ENCODE measurements around the gene PLEKHM1. TPM values are rescaled to one million over a fixed set of nuclear protein-coding genes. Genes with fewer than 3 reads are reported as not detected.
"Not testable (repeated sequence)": the region's sequence is repeated elsewhere in the genome, so short reads cannot be mapped to it uniquely, and the experiment has no call there.

Gene PLEKHM1
- total and polyA plus RNA-seq, 4 donors, result 6.2 to 15.8 (median 8.5) TPM

GRCh38 chr17:45451131-45451530 is 39.4 kb downstream of the PLEKHM1 start:
- WGBS, result 98% methylated on average over 8 of the region's 8 CpGs
- Histone ChIP-seq H3K4me1 (ENCODE audit: control insufficient read depth in 4 of 4, insufficient read depth in 4 of 4, low read length in 3 of 4) (peaks cover 0 to 16% (median 6%) of the 10 kb centered on the region in 4 donors), H3K4me3 (ENCODE audit: low read depth in 1 of 3, low read length in 3 of 3) (no peak overlapping the region), H3K27ac (ENCODE audit: low read depth in 1 of 2, low read length in 2 of 2) (no peak overlapping the region), H3K36me3 (ENCODE audit: control insufficient read depth in 4 of 4, insufficient read depth in 3 of 4, low read depth in 1 of 4, low read length in 3 of 4) (peaks cover 0 to 6% (median 0%) of the 10 kb centered on the region in 4 donors), H3K9me3 (ENCODE audit: control insufficient read depth in 4 of 4, low read length in 3 of 4) (no peaks in the 10 kb centered on the region), H3K9ac (ENCODE audit: low read depth in 1 of 2, low read length in 2 of 2) (no peak overlapping the region), H3K27me3 (ENCODE audit: control insufficient read depth in 4 of 4, insufficient read depth in 4 of 4, low read length in 3 of 4) (no peaks in the 10 kb centered on the region)
- no peak for TF ChIP-seq GABPA (IDR thresholded peaks at IDR 0.05 in 1 of 2, conservative IDR thresholded peaks at IDR 0.05 in 1 of 2)
- TF ChIP-seq RXRA (IDR thresholded peaks at IDR 0.05), result no peak
- no peak for TF ChIP-seq ZBTB33 (IDR thresholded peaks at IDR 0.05)
- no peak for TF ChIP-seq HNF4A (conservative IDR thresholded peaks at IDR 0.05)
- no peak for TF ChIP-seq SP1 (IDR thresholded peaks at IDR 0.05)
- no peak for TF ChIP-seq CTCF (IDR thresholded peaks at IDR 0.05; ENCODE audit: low read depth, low read length, missing input control)
- no peak for TF ChIP-seq ATF3 (IDR thresholded peaks at IDR 0.05)
- TF ChIP-seq EGR1 (IDR thresholded peaks at IDR 0.05; ENCODE audit: low read depth in 2 of 2), result no peak
- no peak for TF ChIP-seq YY1 (IDR thresholded peaks at IDR 0.05)
- TF ChIP-seq MAX (IDR thresholded peaks at IDR 0.05), result no peak
- no peak for TF ChIP-seq JUND (IDR thresholded peaks at IDR 0.05)
- TF ChIP-seq FOXA2 (IDR thresholded peaks at IDR 0.05), result no peak
- TF ChIP-seq NR2F2 (IDR thresholded peaks at IDR 0.05), result no peak
- TF ChIP-seq HNF4G (IDR thresholded peaks at IDR 0.05), result no peak
- TF ChIP-seq FOXA1 (IDR thresholded peaks at IDR 0.05), result no peak
- TF ChIP-seq TAF1 (conservative IDR thresholded peaks at IDR 0.05), result no peak
- TF ChIP-seq REST (IDR thresholded peaks at IDR 0.05), result no peak
- DNase-seq (ENCODE audit: low spot score), result no peak

- whole genome bisulfite sequencing, result 100% methylated on average over 1 of the region's 1 CpG
- H3K36me3 ChIP-seq (ENCODE audit: control insufficient read depth in 4 of 4, insufficient read depth in 3 of 4, low read depth in 1 of 4, low read length in 3 of 4), result peaks cover 0 to 11% (median 2%) of the 10 kb centered on the region in 4 donors
- H3K27ac ChIP-seq (ENCODE audit: low read depth in 1 of 2, low read length in 2 of 2); H3K9me3 ChIP-seq (ENCODE audit: control insufficient read depth in 4 of 4, low read length in 3 of 4); H3K9ac ChIP-seq (ENCODE audit: low read depth in 1 of 2, low read length in 2 of 2); DNase-seq (ENCODE audit: low spot score); H3K27me3 ChIP-seq (ENCODE audit: control insufficient read depth in 4 of 4, insufficient read depth in 4 of 4, low read length in 3 of 4); H3K4me3 ChIP-seq (ENCODE audit: low read depth in 1 of 3, low read length in 3 of 3): not testable (repeated sequence)
- H3K4me1 ChIP-seq (ENCODE audit: control insufficient read depth in 4 of 4, insufficient read depth in 4 of 4, low read length in 3 of 4), result peaks cover 3 to 20% (median 9%) of the 10 kb centered on the region in 4 donors
Observed at GRCh38 chr17:45449708-45450329, 40.7 kb downstream of the PLEKHM1 start.

GRCh38 chr17:45449260-45449659 is 41.3 kb downstream of the PLEKHM1 start:
- WGBS, result 100% methylated on average over 1 of the region's 1 CpG

GRCh38 chr17:45448483-45448882 is 42.0 kb downstream of the PLEKHM1 start:
- not testable (repeated sequence) for H3K27me3 ChIP-seq (ENCODE audit: control insufficient read depth in 4 of 4, insufficient read depth in 4 of 4, low read length in 3 of 4); H3K9me3 ChIP-seq (ENCODE audit: control insufficient read depth in 4 of 4, low read length in 3 of 4); H3K27ac ChIP-seq (ENCODE audit: low read depth in 1 of 2, low read length in 2 of 2); DNase-seq (ENCODE audit: low spot score); H3K36me3 ChIP-seq (ENCODE audit: control insufficient read depth in 4 of 4, insufficient read depth in 3 of 4, low read depth in 1 of 4, low read length in 3 of 4); H3K4me3 ChIP-seq (ENCODE audit: low read depth in 1 of 3, low read length in 3 of 3); H3K9ac ChIP-seq (ENCODE audit: low read depth in 1 of 2, low read length in 2 of 2)
- 94% methylated on average over 1 of the region's 1 CpG for WGBS
- H3K4me1 ChIP-seq (ENCODE audit: control insufficient read depth in 4 of 4, insufficient read depth in 4 of 4, low read length in 3 of 4), result peaks cover 3 to 20% (median 9%) of the 10 kb centered on the region in 4 donors

More at GRCh38 chr17:45449260-45449659, 41.3 kb downstream of the PLEKHM1 start:
- H3K9ac ChIP-seq (ENCODE audit: low read depth in 1 of 2, low read length in 2 of 2); H3K27ac ChIP-seq (ENCODE audit: low read depth in 1 of 2, low read length in 2 of 2); H3K9me3 ChIP-seq (ENCODE audit: control insufficient read depth in 4 of 4, low read length in 3 of 4); H3K27me3 ChIP-seq (ENCODE audit: control insufficient read depth in 4 of 4, insufficient read depth in 4 of 4, low read length in 3 of 4); DNase-seq (ENCODE audit: low spot score); H3K4me3 ChIP-seq (ENCODE audit: low read depth in 1 of 3, low read length in 3 of 3): not testable (repeated sequence)
- Histone ChIP-seq H3K36me3 (ENCODE audit: control insufficient read depth in 4 of 4, insufficient read depth in 3 of 4, low read depth in 1 of 4, low read length in 3 of 4) (peaks cover 0 to 11% (median 2%) of the 10 kb centered on the region in 4 donors), H3K4me1 (ENCODE audit: control insufficient read depth in 4 of 4, insufficient read depth in 4 of 4, low read length in 3 of 4) (peaks cover 3 to 20% (median 9%) of the 10 kb centered on the region in 4 donors)
